NT2/D1 (cell line): Measurements from ENCODE around the gene C7orf57.
A peak's percentile ranks its signal among the peaks of the same experiment; 100 is the strongest.

Source experiments
- DNase-seq: peaks from one replicate; pipeline ENCODE4 v3.0.0-alpha.2; 2011; ENCODE audit warnings: low read depth, low spot score
- H3K27me3 ChIP-seq: 2 replicates; pipeline ENCODE4 v1.6.0; 2011; ENCODE audit warnings: mild to moderate bottlenecking; ENCODE audit not compliant: insufficient read length, insufficient read depth
- H3K36me3 ChIP-seq: 2 replicates; pipeline ENCODE4 v1.6.1; 2011; ENCODE audit warnings: mild to moderate bottlenecking, low read length, mixed read lengths; ENCODE audit not compliant: insufficient read depth, insufficient read length
- H3K4me1 ChIP-seq: 2 replicates; pipeline ENCODE4 v1.5.1; 2011; ENCODE audit not compliant: insufficient read depth, insufficient read length
- H3K4me3 ChIP-seq: 2 replicates; pipeline ENCODE4 v1.5.1; 2011; ENCODE audit warnings: low read depth; ENCODE audit not compliant: insufficient read length
- H3K9ac ChIP-seq: 2 replicates; pipeline ENCODE4 v1.6.0; 2011; ENCODE audit warnings: low read depth; ENCODE audit not compliant: insufficient read length
- H3K9me3 ChIP-seq: 2 replicates; pipeline ENCODE4 v1.5.1; 2011; ENCODE audit warnings: mild to moderate bottlenecking, low read length; ENCODE audit not compliant: insufficient read depth
- SUZ12 ChIP-seq: IDR thresholded peaks from 2 replicates; pipeline ENCODE4 v1.6.1; 2011; ENCODE audit not compliant: insufficient read length, insufficient read depth; ENCODE audit errors: extremely low read depth
- YY1 ChIP-seq: IDR thresholded peaks from 2 replicates; pipeline ENCODE4 v1.6.1; 2011; ENCODE audit not compliant: insufficient read length, insufficient read depth
- ZNF274 ChIP-seq: IDR thresholded peaks from 2 replicates; pipeline ENCODE4 v1.6.1; 2011; ENCODE audit warnings: mild to moderate bottlenecking, low read depth, low read length

The C7orf57 gene

GRCh38 chr7:48035967-48036478, 680 bp downstream of the C7orf57 start:
- peak overlapping the region; percentile 70 for H3K4me3 ChIP-seq
- TF ChIP-seq YY1 (no peak), ZNF274 (no peak), SUZ12 (peak; percentile 21)

GRCh38 chr7:48038815-48039506, 3.6 kb downstream of the C7orf57 start:
- Histone ChIP-seq H3K9me3 (no peaks in the 10 kb centered on the region), H3K4me3 (no peak overlapping the region), H3K36me3 (no peaks in the 10 kb centered on the region), H3K4me1 (peaks cover 17% of the 10 kb centered on the region), H3K27me3 (peaks cover 39% of the 10 kb centered on the region), H3K9ac (no peak overlapping the region)
- DNase-seq: peak; percentile 40
- no peak for TF ChIP-seq SUZ12
- no peak for TF ChIP-seq YY1
- TF ChIP-seq ZNF274: no peak

More at GRCh38 chr7:48035967-48036478, 680 bp downstream of the C7orf57 start:
- DNase-seq: no peak
- peaks cover 11% of the 10 kb centered on the region for H3K4me1 ChIP-seq
- no peaks in the 10 kb centered on the region for H3K9me3 ChIP-seq
- peaks cover 52% of the 10 kb centered on the region for H3K27me3 ChIP-seq
- H3K36me3 ChIP-seq: no peaks in the 10 kb centered on the region
- peak overlapping the region; percentile 54 for H3K9ac ChIP-seq

- TF ChIP-seq YY1 (no peak), SUZ12 (no peak), ZNF274 (no peak)
- Histone ChIP-seq H3K4me3 (no peak overlapping the region), H3K9me3 (no peaks in the 10 kb centered on the region), H3K9ac (no peak overlapping the region), H3K36me3 (no peaks in the 10 kb centered on the region), H3K27me3 (peaks cover 19% of the 10 kb centered on the region), H3K4me1 (peaks cover 11% of the 10 kb centered on the region)
- no peak for DNase-seq
Measured at GRCh38 chr7:48040944-48041652, 5.8 kb downstream of the C7orf57 start.

GRCh38 chr7:48041653-48041970, 6.3 kb downstream of the C7orf57 start:
- Histone ChIP-seq H3K27me3 (peaks cover 13% of the 10 kb centered on the region), H3K9ac (no peak overlapping the region), H3K9me3 (no peaks in the 10 kb centered on the region), H3K4me3 (no peak overlapping the region), H3K4me1 (peaks cover 9% of the 10 kb centered on the region), H3K36me3 (no peaks in the 10 kb centered on the region)
- DNase-seq: no peak
- TF ChIP-seq SUZ12: no peak
- no peak for TF ChIP-seq ZNF274
- TF ChIP-seq YY1: no peak

GRCh38 chr7:48042216-48042615, 6.9 kb downstream of the C7orf57 start:
- Histone ChIP-seq H3K36me3 (no peaks in the 10 kb centered on the region), H3K9me3 (no peaks in the 10 kb centered on the region), H3K27me3 (peaks cover 7% of the 10 kb centered on the region), H3K4me3 (no peak overlapping the region), H3K4me1 (peaks cover 9% of the 10 kb centered on the region), H3K9ac (no peak overlapping the region)
- TF ChIP-seq SUZ12 (no peak), YY1 (no peak), ZNF274 (no peak)
- no peak for DNase-seq

GRCh38 chr7:48042636-48043035, 7.3 kb downstream of the C7orf57 start:
- no peaks in the 10 kb centered on the region for H3K9me3 ChIP-seq
- H3K9ac ChIP-seq: no peak overlapping the region
- no peak overlapping the region for H3K4me3 ChIP-seq
- no peaks in the 10 kb centered on the region for H3K36me3 ChIP-seq
- peaks cover 9% of the 10 kb centered on the region for H3K4me1 ChIP-seq
- TF ChIP-seq ZNF274 (no peak), YY1 (no peak), SUZ12 (no peak)
- DNase-seq: no peak
- peaks cover 3% of the 10 kb centered on the region for H3K27me3 ChIP-seq

- H3K9ac ChIP-seq: no peak overlapping the region
- no peak overlapping the region for H3K4me3 ChIP-seq
- H3K9me3 ChIP-seq: no peaks in the 10 kb centered on the region
- peaks cover 5% of the 10 kb centered on the region for H3K4me1 ChIP-seq
- H3K27me3 ChIP-seq: no peaks in the 10 kb centered on the region
- TF ChIP-seq ZNF274 (no peak), YY1 (no peak), SUZ12 (no peak)
- DNase-seq: no peak
- no peaks in the 10 kb centered on the region for H3K36me3 ChIP-seq
Measured at GRCh38 chr7:48045195-48045765, 9.9 kb downstream of the C7orf57 start.
